ENCODE measurements around the gene LDLRAD3.
A peak's percentile ranks its signal among the peaks of the same experiment; 100 is the strongest.
"Not testable (repeated sequence)": the region's sequence is repeated elsewhere in the genome, so short reads cannot be mapped to it uniquely, and the experiment has no call there.

LDLRAD3 gene

DNA sequence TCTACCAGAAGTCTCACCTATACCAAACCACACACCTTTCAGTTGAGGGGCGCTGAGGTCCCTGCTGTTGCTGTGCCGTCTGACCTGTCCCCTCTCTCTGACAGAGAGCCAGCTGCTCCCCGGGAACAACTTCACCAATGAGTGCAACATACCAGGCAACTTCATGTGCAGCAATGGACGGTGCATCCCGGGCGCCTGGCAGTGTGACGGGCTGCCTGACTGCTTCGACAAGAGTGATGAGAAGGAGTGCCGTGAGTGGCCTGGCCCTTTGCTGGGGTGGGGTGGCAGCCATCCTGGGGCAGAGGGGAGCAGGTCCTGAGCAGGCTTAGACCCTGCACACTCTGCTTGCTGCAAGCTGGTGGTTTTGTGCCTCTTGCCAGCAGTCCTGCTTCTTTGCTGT lies 92.1 kb downstream of the LDLRAD3 start:
- DNase-seq (ENCODE audit: extremely low read depth, insufficient read length), result no peak
- TF ChIP-seq, protein P1, sequence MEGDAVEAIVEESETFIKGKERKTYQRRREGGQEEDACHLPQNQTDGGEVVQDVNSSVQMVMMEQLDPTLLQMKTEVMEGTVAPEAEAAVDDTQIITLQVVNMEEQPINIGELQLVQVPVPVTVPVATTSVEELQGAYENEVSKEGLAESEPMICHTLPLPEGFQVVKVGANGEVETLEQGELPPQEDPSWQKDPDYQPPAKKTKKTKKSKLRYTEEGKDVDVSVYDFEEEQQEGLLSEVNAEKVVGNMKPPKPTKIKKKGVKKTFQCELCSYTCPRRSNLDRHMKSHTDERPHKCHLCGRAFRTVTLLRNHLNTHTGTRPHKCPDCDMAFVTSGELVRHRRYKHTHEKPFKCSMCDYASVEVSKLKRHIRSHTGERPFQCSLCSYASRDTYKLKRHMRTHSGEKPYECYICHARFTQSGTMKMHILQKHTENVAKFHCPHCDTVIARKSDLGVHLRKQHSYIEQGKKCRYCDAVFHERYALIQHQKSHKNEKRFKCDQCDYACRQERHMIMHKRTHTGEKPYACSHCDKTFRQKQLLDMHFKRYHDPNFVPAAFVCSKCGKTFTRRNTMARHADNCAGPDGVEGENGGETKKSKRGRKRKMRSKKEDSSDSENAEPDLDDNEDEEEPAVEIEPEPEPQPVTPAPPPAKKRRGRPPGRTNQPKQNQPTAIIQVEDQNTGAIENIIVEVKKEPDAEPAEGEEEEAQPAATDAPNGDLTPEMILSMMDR (IDR thresholded peaks at IDR 0.05; ENCODE audit: insufficient read depth, low read length, poor library complexity, severe bottlenecking), result no peak
- Histone ChIP-seq H3K27me3 (replicated peaks; ENCODE audit: control insufficient read depth, insufficient read depth, low read length) (no peaks in the 10 kb centered on the region; the same call in 1 of the 2 replicates), H3K36me3 (ENCODE audit: control insufficient read depth, insufficient read depth, low read length) (no peaks in the 10 kb centered on the region), H3K4me3 (replicated peaks; ENCODE audit: low read depth, low read length) (no peak overlapping the region)

DNA sequence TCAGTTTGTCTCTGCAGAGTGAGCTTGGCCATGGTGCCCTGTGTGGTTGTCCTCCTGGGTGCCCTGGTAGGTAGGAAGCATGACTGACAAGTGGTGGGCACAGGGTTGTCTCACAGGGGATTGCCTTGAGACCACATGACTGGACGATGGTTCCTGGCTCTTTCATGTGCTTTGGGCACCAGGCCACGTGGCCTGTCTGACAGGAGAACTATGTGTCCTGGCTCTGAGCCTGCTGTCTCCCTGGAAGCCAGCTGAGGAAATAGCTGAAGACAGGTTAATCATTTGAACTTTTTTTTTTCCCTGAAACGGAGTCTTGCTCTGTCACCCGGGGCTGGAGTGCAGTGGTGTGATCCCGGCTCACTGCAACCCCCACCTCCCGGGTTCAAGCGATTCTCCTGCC lies 93.2 kb downstream of the LDLRAD3 start:
- no peaks in the 10 kb centered on the region; the same call in 1 of the 2 replicates for H3K27me3 ChIP-seq (replicated peaks; ENCODE audit: control insufficient read depth, insufficient read depth, low read length)
- no peak for DNase-seq (ENCODE audit: extremely low read depth, insufficient read length)
- no peak overlapping the region for H3K4me3 ChIP-seq (replicated peaks; ENCODE audit: low read depth, low read length)
- TF ChIP-seq, protein P1 (IDR thresholded peaks at IDR 0.05; ENCODE audit: insufficient read depth, low read length, poor library complexity, severe bottlenecking), result no peak
- H3K36me3 ChIP-seq (ENCODE audit: control insufficient read depth, insufficient read depth, low read length), result no peaks in the 10 kb centered on the region

GRCh38 chr11:36038541-36038940 lies 94.7 kb downstream of the LDLRAD3 start:
- TF ChIP-seq, protein P1 (IDR thresholded peaks at IDR 0.05; ENCODE audit: insufficient read depth, low read length, poor library complexity, severe bottlenecking), result no peak
- H3K27me3 ChIP-seq (replicated peaks; ENCODE audit: control insufficient read depth, insufficient read depth, low read length), result no peaks in the 10 kb centered on the region; the same call in 1 of the 2 replicates
- no peak for DNase-seq (ENCODE audit: extremely low read depth, insufficient read length)
- no peaks in the 10 kb centered on the region for H3K36me3 ChIP-seq (ENCODE audit: control insufficient read depth, insufficient read depth, low read length)
- no peak overlapping the region for H3K4me3 ChIP-seq (replicated peaks; ENCODE audit: low read depth, low read length)

- Histone ChIP-seq H3K4me3 (replicated peaks; ENCODE audit: low read depth, low read length) (no peak overlapping the region), H3K27me3 (replicated peaks; ENCODE audit: control insufficient read depth, insufficient read depth, low read length) (no peaks in the 10 kb centered on the region; the same call in 1 of the 2 replicates), H3K36me3 (ENCODE audit: control insufficient read depth, insufficient read depth, low read length) (no peaks in the 10 kb centered on the region)
- no peak for DNase-seq (ENCODE audit: extremely low read depth, insufficient read length)
- TF ChIP-seq, protein P1 (IDR thresholded peaks at IDR 0.05; ENCODE audit: insufficient read depth, low read length, poor library complexity, severe bottlenecking), result no peak
Measured at GRCh38 chr11:36039471-36039870, 95.6 kb downstream of the LDLRAD3 start.

GRCh38 chr11:36041988-36042611 lies 98.2 kb downstream of the LDLRAD3 start:
- Histone ChIP-seq H3K4me3 (replicated peaks; ENCODE audit: low read depth, low read length) (no peak overlapping the region), H3K36me3 (ENCODE audit: control insufficient read depth, insufficient read depth, low read length) (no peaks in the 10 kb centered on the region), H3K27me3 (replicated peaks; ENCODE audit: control insufficient read depth, insufficient read depth, low read length) (no peaks in the 10 kb centered on the region)
- no peak for DNase-seq (ENCODE audit: extremely low read depth, insufficient read length)
- TF ChIP-seq, protein P1 (IDR thresholded peaks at IDR 0.05; ENCODE audit: insufficient read depth, low read length, poor library complexity, severe bottlenecking), result peak; percentile 57

DNA sequence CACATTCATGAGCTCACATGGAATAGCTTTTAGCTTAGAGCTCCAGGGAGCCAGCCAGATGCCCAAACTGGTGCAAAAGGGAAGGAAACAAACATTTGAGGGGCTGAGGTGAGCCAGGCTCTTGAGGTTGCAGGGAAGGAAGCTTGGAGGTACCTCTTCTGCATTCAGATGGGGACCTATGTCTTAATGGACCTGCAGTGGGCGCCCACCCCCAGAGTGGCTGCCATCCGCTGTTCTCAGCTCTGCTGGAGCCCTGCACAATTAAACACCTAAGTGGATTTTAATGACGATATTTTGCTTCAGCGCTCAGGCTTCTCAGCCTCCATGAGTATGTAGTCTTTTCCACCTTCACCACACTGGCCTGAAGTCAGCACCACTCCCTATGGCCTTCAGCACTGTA lies 100.8 kb downstream of the LDLRAD3 start:
- H3K27me3 ChIP-seq (replicated peaks; ENCODE audit: control insufficient read depth, insufficient read depth, low read length), result no peaks in the 10 kb centered on the region
- TF ChIP-seq, protein P1 (IDR thresholded peaks at IDR 0.05; ENCODE audit: insufficient read depth, low read length, poor library complexity, severe bottlenecking), result no peak

DNA sequence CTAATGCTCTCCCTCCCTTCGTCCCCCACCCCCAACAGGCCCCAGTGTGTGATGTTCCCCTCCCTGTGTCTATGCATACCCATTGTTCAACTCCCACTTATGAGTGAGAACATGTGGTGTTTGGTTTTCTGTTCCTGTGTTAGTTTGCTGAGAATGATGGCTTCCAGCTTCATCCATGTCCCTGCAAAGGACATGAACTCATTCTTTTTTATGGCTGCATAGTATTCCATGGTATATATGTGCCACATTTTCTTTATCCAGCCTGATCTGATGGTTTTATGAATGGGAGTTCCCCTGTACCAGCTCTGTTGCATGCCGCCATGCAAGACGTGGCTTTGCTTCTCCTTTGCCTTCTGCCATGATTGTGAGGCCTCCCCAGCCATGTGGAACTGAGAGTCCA lies 102.1 kb downstream of the LDLRAD3 start:
- not testable (repeated sequence) for H3K27me3 ChIP-seq (replicated peaks; ENCODE audit: control insufficient read depth, insufficient read depth, low read length); DNase-seq (ENCODE audit: extremely low read depth, insufficient read length); H3K36me3 ChIP-seq (ENCODE audit: control insufficient read depth, insufficient read depth, low read length); H3K4me3 ChIP-seq (replicated peaks; ENCODE audit: low read depth, low read length)

More for the DNA sequence above, 100.8 kb downstream of the LDLRAD3 start:
- no peak overlapping the region for H3K4me3 ChIP-seq (replicated peaks; ENCODE audit: low read depth, low read length)
- no peaks in the 10 kb centered on the region for H3K36me3 ChIP-seq (ENCODE audit: control insufficient read depth, insufficient read depth, low read length)
- DNase-seq (ENCODE audit: extremely low read depth, insufficient read length), result no peak

Measured in GM06990 (cell line).